ENCODE data around the gene ADD3.
A peak's percentile ranks its signal among the peaks of the same experiment; 100 is the strongest.

The ADD3 gene

GRCh38 chr10:110007161-110007700 is 553 bp upstream of the ADD3 start:
- H3K27ac ChIP-seq, result peak overlapping the region; percentile 79
- TF ChIP-seq CTCF (IDR thresholded peaks at IDR 0.05) (no peak), ZFX (IDR thresholded peaks at IDR 0.05; ENCODE audit: borderline replicate concordance) (no peak)

- H3K27ac ChIP-seq, result peak overlapping the region; percentile 79
- TF ChIP-seq CTCF (IDR thresholded peaks at IDR 0.05) (no peak), ZFX (IDR thresholded peaks at IDR 0.05; ENCODE audit: borderline replicate concordance) (no peak)
Measured at GRCh38 chr10:110008518-110009339, 945 bp downstream of the ADD3 start.

GRCh38 chr10:110009736-110010475 is 2.1 kb downstream of the ADD3 start:
- peak overlapping the region; percentile 56 for H3K27ac ChIP-seq
- TF ChIP-seq ZFX (IDR thresholded peaks at IDR 0.05; ENCODE audit: borderline replicate concordance) (no peak), CTCF (IDR thresholded peaks at IDR 0.05) (no peak)

GRCh38 chr10:110010486-110011378 is 2.9 kb downstream of the ADD3 start:
- TF ChIP-seq CTCF (IDR thresholded peaks at IDR 0.05) (no peak), ZFX (IDR thresholded peaks at IDR 0.05; ENCODE audit: borderline replicate concordance) (no peak)
- peak overlapping the region; percentile 56 for H3K27ac ChIP-seq

- no peak overlapping the region for H3K27ac ChIP-seq
Measured at GRCh38 chr10:110011681-110012080, 3.9 kb downstream of the ADD3 start.

More at GRCh38 chr10:110011681-110012080, 3.9 kb downstream of the ADD3 start:
- TF ChIP-seq ZFX (IDR thresholded peaks at IDR 0.05; ENCODE audit: borderline replicate concordance), result no peak
- TF ChIP-seq CTCF (IDR thresholded peaks at IDR 0.05), result no peak
